Naive thymus-derived CD4-positive, alpha-beta T cell (primary cell): ENCODE data around the gene ABHD17C. TPM values are rescaled to one million over a fixed set of nuclear protein-coding genes. Genes with fewer than 3 reads are reported as not detected.

ENCODE experiments used
- ATAC-seq: fragments of 150-1000 bp; cut with Tn5 transposase; 2 replicates; pipeline ENCODE4 v1.10.0; 2021; ENCODE audit warnings: mild to moderate bottlenecking, moderate library complexity
- CTCF ChIA-PET: fragments of 350-600 bp; sonication (Branson Sonifier 250); formaldehyde crosslinking; loops from one replicate; lab custom pipeline; 2021; ENCODE audit warnings: antibody characterized with exemption; lab: Charles Lee
- POLR2A ChIA-PET: fragments of 350-600 bp; sonication (Branson Sonifier 250); formaldehyde crosslinking; loops from one replicate; lab custom pipeline; 2021; ENCODE audit warnings: antibody characterized with exemption, inconsistent platforms; lab: Charles Lee
- DNase-seq, 9 donors: peaks; one replicate each; pipeline versions ENCODE4 v3.0.0 to v3.0.0-alpha.2; 2020 to 2022; ENCODE audit warnings: mixed read lengths in 1 of 9
- H3K27ac ChIP-seq: one replicate; pipeline ENCODE4 v1.7.0; 2013; ENCODE audit warnings: mild to moderate bottlenecking, low read depth, low read length, moderate library complexity
- H3K27me3 ChIP-seq, 2 donors: one replicate each; pipeline ENCODE4 v1.7.0; 2013; ENCODE audit warnings: low read length in 2 of 2, mild to moderate bottlenecking in 2 of 2, moderate library complexity in 2 of 2; ENCODE audit not compliant: control insufficient read depth in 2 of 2, insufficient read depth in 2 of 2
- H3K36me3 ChIP-seq, 3 experiments: 1 replicate in 2 of 3; 2 replicates in 1 of 3; pipeline ENCODE4 v1.7.0; 2013; ENCODE audit warnings: low read length in 3 of 3, mild to moderate bottlenecking in 3 of 3, moderate library complexity in 1 of 3; ENCODE audit not compliant: insufficient read depth in 3 of 3, control insufficient read depth in 2 of 3
- H3K4me1 ChIP-seq, 2 donors: one replicate each; pipeline ENCODE4 v1.7.0; 2013; ENCODE audit warnings: low read length in 2 of 2, mild to moderate bottlenecking in 2 of 2, moderate library complexity in 1 of 2; ENCODE audit not compliant: control insufficient read depth in 2 of 2, insufficient read depth in 2 of 2
- H3K4me3 ChIP-seq: 2 replicates; pipeline ENCODE4 v1.7.0; 2013; ENCODE audit warnings: mild to moderate bottlenecking, low read length
- H3K9me3 ChIP-seq, 3 experiments: 1 replicate in 2 of 3; 2 replicates in 1 of 3; pipeline ENCODE4 v1.7.0; 2013; ENCODE audit warnings: low read length in 3 of 3; ENCODE audit not compliant: control insufficient read depth in 2 of 3
- H3K27ac Mint-ChIP-seq, 9 donors: one replicate each; pipeline ENCODE4 v1.8.0; 2020 to 2022; ENCODE audit warnings: mixed read lengths in 9 of 9, mild to moderate bottlenecking in 8 of 9, moderate library complexity in 5 of 9, inconsistent platforms in 2 of 9
- H3K27me3 Mint-ChIP-seq, 5 donors: one replicate each; pipeline ENCODE4 v1.8.0; 2021 to 2022; ENCODE audit warnings: mixed read lengths in 5 of 5, mild to moderate bottlenecking in 1 of 5
- H3K36me3 Mint-ChIP-seq, 5 donors: one replicate each; pipeline ENCODE4 v1.8.0; 2020 to 2022; ENCODE audit warnings: mixed read lengths in 5 of 5, mild to moderate bottlenecking in 3 of 5, inconsistent platforms in 1 of 5
- H3K4me1 Mint-ChIP-seq, 7 donors: one replicate each; pipeline ENCODE4 v1.8.0; 2020 to 2022; ENCODE audit warnings: mixed read lengths in 7 of 7, mild to moderate bottlenecking in 3 of 7, inconsistent platforms in 1 of 7
- H3K4me3 Mint-ChIP-seq, 10 donors: one replicate each; pipeline ENCODE4 v1.8.0; 2020 to 2022; ENCODE audit warnings: mild to moderate bottlenecking in 10 of 10, mixed read lengths in 10 of 10, moderate library complexity in 6 of 10, inconsistent platforms in 2 of 10
- H3K9me3 Mint-ChIP-seq, 11 donors: one replicate each; pipeline ENCODE4 v1.8.0; 2020 to 2022; ENCODE audit warnings: mixed read lengths in 11 of 11, mild to moderate bottlenecking in 4 of 11, inconsistent platforms in 1 of 11, moderate library complexity in 1 of 11
- intact Hi-C, 2 donors: fragments of 100-400 bp; cut with micrococcal nuclease; formaldehyde crosslinking; loops; one replicate each; pipeline ENCODE4 v1.15.1; 2023
- polyA plus RNA-seq, 2 donors: library from polyadenylated mRNA; unstranded; fragments of 300-500 nt; fragmentation: Illumina TruSeq; gene quantifications; one replicate each; pipeline ENCODE4 v1.2.3, GENCODE V29; 2021
- total RNA-seq, 6 experiments: library from RNA in 5 of 6; stranded (reverse) in 5 of 6; gene quantifications; 1 replicate in 5 of 6; 2 replicates in 1 of 6; pipeline ENCODE4 v1.2.3 and lab custom pipeline; 2021 to 2026

Gene ABHD17C
- total and polyA plus RNA-seq, 7 experiments from 2014 or later = 0.26 to 2.8 (median 1.8) TPM

DNA sequence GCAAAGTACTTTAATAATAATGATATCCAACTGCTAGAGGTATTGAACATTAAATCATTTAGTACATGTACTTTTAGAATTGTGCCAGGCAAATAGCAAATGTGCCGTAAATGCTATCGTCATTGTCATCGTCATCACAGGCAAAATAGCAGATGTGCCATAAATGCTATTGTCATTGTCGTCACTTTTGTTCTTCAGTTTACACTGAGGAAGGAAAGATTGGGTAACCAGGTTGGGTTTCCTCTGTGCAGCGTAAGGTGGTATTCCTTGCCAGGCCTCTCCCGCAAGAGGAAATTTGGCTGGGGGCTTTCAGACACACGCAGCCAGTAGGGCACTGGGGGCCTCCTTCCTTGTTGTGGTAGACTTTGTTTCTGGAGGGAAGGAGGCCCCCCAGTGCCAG is 26.4 kb downstream of the ABHD17C start:
- H3K9me3 ChIP-seq = no peaks in the 10 kb centered on the region
- DNase-seq (no peak), ATAC-seq (no peak)
- Mint-ChIP-seq H3K4me1 (peaks cover 0 to 6% (median 0%) of the 10 kb centered on the region in 7 donors), H3K27me3 (peaks cover 0 to 3% (median 0%) of the 10 kb centered on the region in 5 donors), H3K9me3 (peaks cover 0 to 10% (median 5%) of the 10 kb centered on the region in 11 donors), H3K27ac (no peak overlapping the region), H3K36me3 (peaks cover 0 to 15% (median 3%) of the 10 kb centered on the region in 5 donors), H3K4me3 (no peak overlapping the region)
- CTCF ChIA-PET = no interaction called here
- no peak overlapping the region for H3K4me3 ChIP-seq
- no peaks in the 10 kb centered on the region for H3K36me3 ChIP-seq
- H3K27me3 ChIP-seq = no peaks in the 10 kb centered on the region
- no peaks in the 10 kb centered on the region for H3K4me1 ChIP-seq
- intact Hi-C loops = no loop called here
- POLR2A ChIA-PET = no interaction called here
- H3K27ac ChIP-seq = no peak overlapping the region

DNA sequence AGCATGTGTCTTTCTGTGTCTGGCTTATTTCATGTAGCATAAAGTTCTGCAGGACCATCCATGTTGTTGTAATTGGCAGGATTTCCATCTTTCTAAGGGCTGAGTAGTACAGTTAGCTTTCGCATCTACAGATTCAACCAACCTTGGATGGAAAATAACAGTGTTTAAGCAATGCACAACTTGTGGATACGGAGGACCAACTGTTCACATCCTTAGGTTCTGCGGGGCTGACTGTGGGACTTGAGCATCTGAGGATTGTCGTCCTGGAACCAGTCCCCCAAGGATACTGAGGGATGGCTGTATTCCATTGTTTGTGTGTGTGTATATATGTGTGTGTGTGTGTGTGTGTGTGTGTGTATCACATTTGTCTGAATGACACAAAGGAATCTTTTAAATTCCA is 27.7 kb downstream of the ABHD17C start:
- Histone ChIP-seq H3K27me3 (no peaks in the 10 kb centered on the region), H3K4me3 (no peak overlapping the region), H3K9me3 (no peaks in the 10 kb centered on the region), H3K36me3 (no peaks in the 10 kb centered on the region), H3K27ac (no peak overlapping the region), H3K4me1 (no peaks in the 10 kb centered on the region)
- H3K36me3 Mint-ChIP-seq = peaks cover 0 to 20% (median 3%) of the 10 kb centered on the region in 5 donors
- intact Hi-C loops = no loop called here
- H3K9me3 Mint-ChIP-seq = peaks cover 0 to 15% (median 5%) of the 10 kb centered on the region in 11 donors
- peak overlapping the region in 1 of 9 donors; percentile 50 for H3K27ac Mint-ChIP-seq
- ChIA-PET CTCF (no interaction called here), POLR2A (no interaction called here)
- H3K4me3 Mint-ChIP-seq = no peak overlapping the region
- peaks cover 0 to 3% (median 0%) of the 10 kb centered on the region in 5 donors for H3K27me3 Mint-ChIP-seq
- peaks cover 0 to 6% (median 0%) of the 10 kb centered on the region in 7 donors for H3K4me1 Mint-ChIP-seq
- no peak for ATAC-seq
- DNase-seq = no peak

DNA sequence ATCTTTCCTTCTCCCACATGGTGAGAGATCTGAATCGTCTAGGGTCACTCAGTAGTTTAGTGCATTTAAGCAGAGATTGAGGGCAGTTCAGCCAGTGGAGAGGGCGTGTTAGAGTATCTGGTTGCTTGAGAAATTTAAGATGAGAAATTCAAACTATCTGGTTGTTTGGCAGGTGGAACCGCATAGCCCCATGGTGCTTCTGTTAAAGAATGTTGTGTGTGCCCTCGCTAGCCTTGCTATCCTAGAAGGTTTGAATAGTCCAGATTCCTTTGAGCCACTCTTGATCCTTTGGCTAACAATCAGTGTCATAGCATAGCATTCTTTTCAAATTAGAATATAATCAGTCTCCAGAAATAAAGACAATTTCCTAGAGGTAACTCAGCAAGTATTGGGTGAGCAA is 32.1 kb downstream of the ABHD17C start:
- Mint-ChIP-seq H3K9me3 (peaks cover 0 to 15% (median 0%) of the 10 kb centered on the region in 11 donors), H3K4me1 (no peaks in the 10 kb centered on the region), H3K4me3 (no peak overlapping the region), H3K36me3 (peaks cover 0 to 16% (median 1%) of the 10 kb centered on the region in 5 donors), H3K27ac (no peak overlapping the region), H3K27me3 (peaks cover 0 to 3% (median 0%) of the 10 kb centered on the region in 5 donors)
- no peak for ATAC-seq
- H3K36me3 ChIP-seq = no peaks in the 10 kb centered on the region
- CTCF ChIA-PET = no interaction called here
- POLR2A ChIA-PET = no interaction called here
- no peaks in the 10 kb centered on the region for H3K9me3 ChIP-seq
- no peak overlapping the region for H3K4me3 ChIP-seq
- DNase-seq = no peak
- intact Hi-C loops = no loop called here
- H3K27me3 ChIP-seq = no peaks in the 10 kb centered on the region
- H3K27ac ChIP-seq = no peak overlapping the region
- H3K4me1 ChIP-seq = no peaks in the 10 kb centered on the region

DNA sequence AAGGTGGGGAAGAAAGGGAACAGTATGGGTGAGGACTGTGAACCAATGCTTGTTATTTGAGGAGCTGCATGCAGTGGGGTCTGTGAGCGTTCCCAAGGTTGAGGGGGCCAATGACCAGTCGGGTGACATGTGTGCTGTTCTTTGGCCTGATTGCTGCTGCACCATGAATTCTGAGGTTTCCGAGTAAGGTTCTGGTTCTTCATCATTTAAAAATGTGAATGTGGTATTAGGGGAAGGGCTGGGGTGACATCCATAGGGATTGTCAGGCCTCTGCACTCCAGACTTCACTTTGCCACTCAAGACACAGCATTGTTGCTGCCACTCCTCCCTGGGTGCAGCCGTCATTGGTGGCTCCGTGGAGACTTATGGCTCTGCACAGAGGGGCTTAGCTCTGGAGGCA is 32.5 kb downstream of the ABHD17C start:
- H3K36me3 Mint-ChIP-seq = peaks cover 0 to 16% (median 1%) of the 10 kb centered on the region in 5 donors
- CTCF ChIA-PET = no interaction called here
- no peak overlapping the region for H3K27ac Mint-ChIP-seq

DNA sequence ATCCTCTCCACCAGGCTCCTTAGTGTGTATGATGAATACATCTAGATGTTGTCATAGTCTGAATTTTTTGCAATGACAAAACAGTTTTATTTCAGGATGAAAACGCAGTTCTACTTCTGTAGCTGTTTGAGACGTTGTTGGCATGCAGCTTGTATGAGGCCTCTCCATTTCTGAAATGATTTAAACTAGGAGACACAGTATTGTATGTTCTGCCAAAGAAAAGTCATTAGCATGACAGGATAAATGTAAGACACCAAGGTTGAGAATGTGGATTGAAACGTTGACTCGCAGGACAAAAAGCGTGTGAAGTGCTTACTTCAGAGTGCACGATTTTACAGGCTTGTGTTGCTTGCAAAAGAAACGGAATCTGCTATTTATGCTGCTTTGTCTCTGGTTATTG is 35.3 kb downstream of the ABHD17C start:
- Histone ChIP-seq H3K36me3 (no peaks in the 10 kb centered on the region), H3K27ac (no peak overlapping the region), H3K4me3 (no peak overlapping the region), H3K27me3 (no peaks in the 10 kb centered on the region), H3K4me1 (no peaks in the 10 kb centered on the region), H3K9me3 (no peaks in the 10 kb centered on the region)
- peaks cover 0 to 10% (median 1%) of the 10 kb centered on the region in 5 donors for H3K36me3 Mint-ChIP-seq
- no peaks in the 10 kb centered on the region for H3K4me1 Mint-ChIP-seq
- CTCF ChIA-PET = no interaction called here
- no peak for ATAC-seq
- no peak overlapping the region for H3K27ac Mint-ChIP-seq
- no peak for DNase-seq
- intact Hi-C loops = no loop called here
- POLR2A ChIA-PET = no interaction called here
- no peaks in the 10 kb centered on the region for H3K27me3 Mint-ChIP-seq
- H3K9me3 Mint-ChIP-seq = peaks cover 0 to 12% (median 0%) of the 10 kb centered on the region in 11 donors
- no peak overlapping the region for H3K4me3 Mint-ChIP-seq

More for the DNA sequence above, 32.5 kb downstream of the ABHD17C start:
- Histone ChIP-seq H3K4me3 (no peak overlapping the region), H3K36me3 (no peaks in the 10 kb centered on the region), H3K27me3 (no peaks in the 10 kb centered on the region), H3K9me3 (no peaks in the 10 kb centered on the region), H3K27ac (no peak overlapping the region), H3K4me1 (no peaks in the 10 kb centered on the region)
- POLR2A ChIA-PET = no interaction called here
- H3K4me3 Mint-ChIP-seq = no peak overlapping the region
- H3K4me1 Mint-ChIP-seq = no peaks in the 10 kb centered on the region
- intact Hi-C loops = no loop called here
- ATAC-seq (no peak), DNase-seq (no peak)
- peaks cover 0 to 15% (median 0%) of the 10 kb centered on the region in 11 donors for H3K9me3 Mint-ChIP-seq
- peaks cover 0 to under 1% (median 0%) of the 10 kb centered on the region in 5 donors for H3K27me3 Mint-ChIP-seq

DNA sequence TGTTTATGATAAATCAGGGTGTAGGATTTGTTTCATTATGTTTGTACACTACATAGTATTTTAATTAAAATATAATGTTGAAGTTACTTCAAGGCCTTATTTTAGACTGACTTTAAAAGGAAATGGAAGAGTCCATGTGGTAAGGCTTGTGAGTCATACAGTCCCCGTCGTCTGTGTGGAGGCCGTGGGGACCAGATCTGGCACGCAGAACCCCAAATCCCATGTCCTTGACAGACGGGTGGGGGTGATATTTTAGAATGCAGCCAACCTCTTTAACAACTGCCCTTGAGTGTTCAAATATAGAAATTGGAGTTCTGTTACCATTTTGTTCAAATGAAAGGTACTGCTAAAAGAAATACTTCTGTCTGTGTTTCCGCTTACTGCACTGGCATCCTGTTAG is 35.8 kb downstream of the ABHD17C start:
- Mint-ChIP-seq H3K36me3 (peaks cover 0 to 7% (median 1%) of the 10 kb centered on the region in 5 donors), H3K4me1 (no peaks in the 10 kb centered on the region), H3K4me3 (no peak overlapping the region), H3K27me3 (no peaks in the 10 kb centered on the region), H3K27ac (no peak overlapping the region), H3K9me3 (peaks cover 0 to 11% (median 0%) of the 10 kb centered on the region in 11 donors)
- no peak for DNase-seq
- ChIA-PET POLR2A (no interaction called here), CTCF (no interaction called here)
- ATAC-seq = no peak
- intact Hi-C loops = no loop called here
- Histone ChIP-seq H3K4me3 (no peak overlapping the region), H3K27ac (no peak overlapping the region), H3K4me1 (no peaks in the 10 kb centered on the region), H3K27me3 (no peaks in the 10 kb centered on the region), H3K36me3 (no peaks in the 10 kb centered on the region), H3K9me3 (no peaks in the 10 kb centered on the region)

DNA sequence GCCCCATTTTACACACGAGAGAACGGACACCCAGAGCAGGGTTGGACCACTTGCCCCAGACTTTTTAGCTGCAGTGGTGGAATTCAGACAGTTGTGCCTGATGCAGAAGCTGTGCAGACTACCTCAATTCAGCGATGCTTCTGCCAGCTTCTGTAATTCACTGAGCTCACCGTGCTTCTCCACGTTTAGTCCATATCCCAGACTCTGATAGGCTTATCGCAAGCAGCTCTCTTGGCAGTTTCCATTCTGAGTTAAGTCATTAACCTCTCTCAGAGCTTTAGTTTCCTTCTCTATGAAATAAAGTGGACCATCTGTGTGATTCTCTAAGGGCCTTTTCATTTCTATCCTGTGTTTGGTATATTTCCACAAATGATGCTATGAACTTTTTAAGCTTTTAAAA is 37.1 kb downstream of the ABHD17C start:
- no peaks in the 10 kb centered on the region for H3K9me3 ChIP-seq
- no peaks in the 10 kb centered on the region for H3K9me3 Mint-ChIP-seq
- H3K4me1 Mint-ChIP-seq = no peaks in the 10 kb centered on the region
- no peaks in the 10 kb centered on the region for H3K36me3 ChIP-seq
- ChIA-PET CTCF (no interaction called here), POLR2A (no interaction called here)
- no peak overlapping the region for H3K27ac ChIP-seq
- H3K27ac Mint-ChIP-seq = no peak overlapping the region
- peaks cover 0 to 4% (median 0%) of the 10 kb centered on the region in 5 donors for H3K36me3 Mint-ChIP-seq
- no peak for ATAC-seq
- no peak for DNase-seq
- H3K4me3 Mint-ChIP-seq = no peak overlapping the region
- no peaks in the 10 kb centered on the region for H3K27me3 Mint-ChIP-seq
- H3K27me3 ChIP-seq = no peaks in the 10 kb centered on the region
- no peaks in the 10 kb centered on the region for H3K4me1 ChIP-seq
- intact Hi-C loops = no loop called here
- H3K4me3 ChIP-seq = no peak overlapping the region
